DND-41 (cell line): ENCODE data around the gene SLC39A9.

Experiments
- CTCF ChIP-seq: IDR thresholded peaks from 2 replicates; pipeline ENCODE4 v1.5.1; 2012; ENCODE audit warnings: borderline replicate concordance, low read length, moderate library complexity, mild to moderate bottlenecking; ENCODE audit not compliant: poor library complexity, severe bottlenecking; ENCODE audit errors: extremely low read depth
- EZH2 ChIP-seq: IDR thresholded peaks from 3 replicates; pipeline ENCODE4 v1.6.1; 2012; ENCODE audit warnings: borderline replicate concordance, low read depth, mild to moderate bottlenecking, moderate library complexity, low read length, inconsistent platforms; ENCODE audit not compliant: severe bottlenecking

DNA sequence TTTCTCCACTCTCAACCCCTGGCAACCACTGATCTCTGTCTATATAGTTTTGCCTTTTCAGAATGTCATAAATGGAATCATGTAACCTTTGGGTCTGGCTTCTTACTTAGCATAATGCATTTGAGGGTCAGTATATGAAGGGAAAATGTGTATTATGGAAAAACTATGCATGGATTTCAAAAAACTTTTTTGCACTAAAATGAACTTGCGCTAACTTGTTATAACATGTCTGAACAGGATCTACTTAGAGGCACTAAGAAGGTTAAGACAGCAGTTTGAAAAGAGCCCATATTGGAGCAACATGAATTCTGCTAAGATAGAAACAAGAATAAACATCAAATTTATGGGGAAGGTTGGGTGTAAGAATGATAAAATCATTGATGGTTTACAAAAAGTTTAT, 29.1 kb downstream of the SLC39A9 start:
- no peak for TF ChIP-seq EZH2
- TF ChIP-seq CTCF = no peak
